ENCODE data around the gene GAB2.

GRCh38 chr11:78259777-78260487 is 157.7 kb downstream of the GAB2 start:
- TF ChIP-seq CTCF (IDR thresholded peaks at IDR 0.05) (no peak), POLR2A (IDR thresholded peaks at IDR 0.05) (no peak)
